ENCODE data around the gene ARHGAP22.

Gene ARHGAP22

DNA sequence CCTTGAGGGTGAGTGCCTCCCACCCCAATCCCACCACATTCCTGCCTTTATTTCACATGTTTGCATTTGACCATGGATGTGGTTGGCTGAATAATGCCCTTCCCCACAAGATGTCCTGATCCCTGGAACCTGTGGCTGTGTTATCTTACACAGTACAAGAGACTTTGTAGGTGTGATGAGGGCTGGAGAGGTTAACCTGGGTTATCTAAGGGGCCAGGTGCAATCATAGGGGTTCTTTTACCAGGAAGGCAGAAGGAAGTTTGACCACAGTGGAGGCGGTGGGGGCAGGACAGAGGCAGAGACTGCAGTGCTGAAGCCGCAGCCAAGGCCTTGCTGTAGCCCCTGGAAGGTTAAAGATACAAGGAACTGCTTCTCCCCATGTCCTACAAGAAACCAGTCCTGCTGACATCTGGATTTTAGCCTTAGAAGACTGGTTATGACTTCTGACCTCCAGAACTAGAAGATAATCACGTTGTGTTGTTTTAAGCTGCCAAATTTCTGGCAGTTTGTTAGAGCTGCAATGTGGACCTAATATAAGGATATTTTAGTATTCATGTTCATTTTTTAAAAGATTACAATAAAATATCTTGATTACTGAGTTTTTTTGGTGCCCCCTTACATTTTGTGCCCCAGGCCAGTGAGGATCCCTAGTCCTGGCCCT, 136.6 kb downstream of the ARHGAP22 start:
- in situ Hi-C loops (cut with MboI; ENCODE audit: low sequenced_read_pairs) = no loop called here

DNA sequence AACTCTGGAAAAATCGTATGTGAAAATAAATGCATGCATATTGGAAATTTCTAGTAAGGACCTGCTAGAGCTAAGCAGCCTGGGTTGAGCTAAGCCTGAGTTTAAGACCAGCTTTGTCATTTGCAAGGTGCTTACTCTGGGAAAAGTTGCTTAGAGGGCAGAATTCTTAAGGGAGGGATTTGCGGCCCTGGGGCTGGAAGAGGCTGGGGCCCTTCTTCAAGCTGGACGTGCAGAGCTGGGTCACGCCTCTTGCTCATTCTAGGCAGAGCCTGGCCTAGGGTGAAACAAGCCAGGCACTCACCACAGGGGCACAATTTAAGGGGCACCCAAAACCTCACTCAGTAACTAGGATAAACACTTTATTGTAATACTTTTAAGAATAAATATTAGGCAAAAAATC, 137.2 kb downstream of the ARHGAP22 start:
- in situ Hi-C loops (cut with MboI; ENCODE audit: low sequenced_read_pairs) = no loop called here

DNA sequence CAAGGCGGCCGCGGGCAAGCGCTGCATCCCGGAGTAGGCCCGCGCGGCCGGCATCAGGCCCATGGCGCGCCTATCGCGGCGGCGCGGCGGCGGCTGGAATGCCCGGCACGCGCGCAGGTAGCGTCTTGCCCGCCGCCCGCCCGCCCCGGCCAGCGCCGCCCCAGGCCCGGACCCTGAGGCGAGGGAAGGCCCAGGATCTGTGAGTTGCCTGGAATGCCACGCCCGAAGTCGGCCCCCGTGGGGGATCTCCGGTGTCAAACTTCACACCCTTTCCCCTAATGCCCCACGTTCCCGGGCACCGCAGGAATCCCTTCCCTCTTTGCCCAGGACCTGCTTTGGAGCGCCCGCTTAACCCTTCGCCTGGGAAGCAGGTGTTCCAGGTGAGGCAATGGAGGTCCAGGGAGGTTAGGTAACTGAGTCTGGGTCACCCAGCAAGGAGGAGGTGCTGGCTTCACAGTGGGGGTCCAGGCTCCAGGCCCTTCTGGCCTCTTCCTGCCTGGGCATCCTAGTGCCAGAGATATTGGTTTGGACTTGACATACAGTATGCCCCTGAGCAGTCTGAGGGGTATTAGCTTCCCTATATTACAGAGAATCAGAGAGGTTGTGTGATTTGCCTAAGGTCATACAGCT, 138.1 kb downstream of the ARHGAP22 start:
- in situ Hi-C loops (cut with MboI; ENCODE audit: low sequenced_read_pairs) = no loop called here

DNA sequence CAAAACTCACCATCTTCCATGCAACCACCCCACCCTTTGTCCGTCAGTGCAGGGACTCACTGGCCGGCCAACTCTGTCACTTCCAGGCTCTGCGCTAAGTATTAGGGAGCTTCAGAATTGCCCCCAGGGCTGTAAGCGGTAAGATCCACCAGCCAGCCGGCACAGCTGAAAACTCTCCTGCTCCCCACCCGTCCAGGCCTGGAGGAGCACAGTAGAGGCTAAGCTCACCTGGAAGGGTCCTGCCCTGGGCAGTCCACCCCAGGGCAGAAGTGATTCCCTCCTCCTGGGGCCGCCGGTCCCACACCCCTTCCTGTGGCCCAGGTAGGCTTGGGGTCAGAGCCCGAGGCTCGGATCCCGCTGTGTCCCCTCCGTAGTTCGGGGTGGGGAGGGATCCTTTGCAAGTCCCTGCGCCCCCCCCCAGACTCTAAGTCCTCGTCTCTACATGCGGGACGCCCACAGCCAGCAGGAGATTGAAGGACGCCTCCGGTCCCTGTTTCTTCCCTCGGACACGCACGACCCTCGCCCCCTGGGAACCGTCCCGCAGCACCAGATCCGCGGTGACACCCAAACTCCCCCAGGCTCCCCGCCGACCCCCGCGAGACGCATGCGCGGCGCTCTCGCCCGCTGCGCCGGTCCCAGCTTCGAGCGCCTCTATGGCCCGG, 138.9 kb downstream of the ARHGAP22 start:
- in situ Hi-C loops (cut with MboI; ENCODE audit: low sequenced_read_pairs) = no loop called here

DNA sequence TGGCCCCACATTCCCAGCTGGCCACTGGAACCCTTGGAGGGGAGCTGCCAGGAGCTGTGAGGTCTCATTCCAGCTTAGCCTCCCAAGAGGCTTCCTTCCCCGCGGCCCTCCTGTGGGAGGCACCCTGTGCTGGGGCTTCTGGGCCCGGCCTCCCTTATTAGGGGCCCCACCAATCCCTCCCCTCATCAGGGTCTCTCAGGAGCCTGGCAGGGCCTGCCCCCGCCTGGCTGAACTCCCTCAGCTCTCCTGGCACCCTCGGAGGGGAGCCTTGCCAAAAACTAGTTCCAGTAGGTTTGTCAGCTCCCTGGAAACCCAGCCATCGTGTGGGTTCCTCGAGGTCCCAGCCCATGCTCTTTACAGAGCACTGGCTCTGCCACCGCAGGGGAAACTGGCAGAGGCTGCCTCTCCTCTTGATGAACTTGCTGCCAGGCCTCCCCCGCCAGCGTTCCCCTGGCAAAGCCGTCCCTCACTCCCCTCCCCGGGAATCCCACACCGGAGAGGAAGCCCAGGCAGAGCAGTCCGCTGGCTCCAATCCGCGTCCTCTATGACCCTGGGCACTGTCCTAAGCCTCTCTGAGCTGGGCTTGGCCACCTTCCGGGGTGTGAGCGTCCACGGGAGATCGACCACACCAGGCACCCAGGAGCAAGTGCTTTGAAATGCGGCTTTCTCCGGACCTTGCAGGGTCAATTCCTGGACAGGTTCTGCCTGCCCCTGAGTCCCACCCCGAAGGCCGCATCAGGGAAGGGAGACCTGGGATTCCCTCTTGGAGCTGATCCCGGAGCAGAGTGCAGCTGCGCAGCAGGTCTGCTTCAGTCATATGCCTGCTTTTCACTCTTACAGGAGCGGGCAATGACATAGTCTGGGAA, 139.8 kb downstream of the ARHGAP22 start:
- in situ Hi-C loops (cut with MboI; ENCODE audit: low sequenced_read_pairs) = no loop called here

DNA sequence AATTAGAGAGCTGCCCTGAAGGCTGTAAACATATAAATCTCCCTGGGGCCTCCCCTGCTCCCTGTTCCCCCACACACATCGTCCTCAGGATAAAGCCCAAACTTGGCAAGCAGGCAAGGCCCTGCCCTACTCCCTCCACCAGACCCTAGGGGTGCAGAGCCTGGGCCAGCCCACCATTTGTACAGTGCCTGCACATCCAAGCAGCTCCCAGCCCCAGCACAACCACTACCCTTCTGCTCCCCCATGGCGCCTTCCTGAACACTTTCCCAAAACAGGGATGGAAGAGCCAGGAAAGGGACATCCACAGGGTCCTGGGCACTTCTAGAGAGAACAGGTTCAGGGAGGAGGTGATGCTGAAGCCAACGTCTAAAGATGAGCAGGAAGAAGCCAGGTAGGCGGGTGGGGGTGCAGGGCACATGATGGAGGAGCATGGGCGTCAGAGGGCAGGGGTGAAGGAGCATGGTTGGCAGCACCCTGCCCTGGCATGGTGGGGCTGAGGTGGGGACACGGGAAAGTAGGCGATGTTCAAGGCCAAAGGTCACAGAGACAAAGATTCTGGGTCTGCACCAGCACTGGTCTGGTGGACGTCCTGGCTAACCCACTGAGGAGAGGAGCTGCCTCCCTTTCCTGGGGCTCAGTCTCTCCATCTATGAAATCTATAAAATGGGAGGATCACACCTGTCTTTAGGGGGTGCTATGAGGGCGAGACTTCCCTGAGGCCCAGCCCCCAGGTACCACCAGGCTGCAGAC, 140.6 kb downstream of the ARHGAP22 start:
- in situ Hi-C loops (cut with MboI; ENCODE audit: low sequenced_read_pairs) = no loop called here

DNA sequence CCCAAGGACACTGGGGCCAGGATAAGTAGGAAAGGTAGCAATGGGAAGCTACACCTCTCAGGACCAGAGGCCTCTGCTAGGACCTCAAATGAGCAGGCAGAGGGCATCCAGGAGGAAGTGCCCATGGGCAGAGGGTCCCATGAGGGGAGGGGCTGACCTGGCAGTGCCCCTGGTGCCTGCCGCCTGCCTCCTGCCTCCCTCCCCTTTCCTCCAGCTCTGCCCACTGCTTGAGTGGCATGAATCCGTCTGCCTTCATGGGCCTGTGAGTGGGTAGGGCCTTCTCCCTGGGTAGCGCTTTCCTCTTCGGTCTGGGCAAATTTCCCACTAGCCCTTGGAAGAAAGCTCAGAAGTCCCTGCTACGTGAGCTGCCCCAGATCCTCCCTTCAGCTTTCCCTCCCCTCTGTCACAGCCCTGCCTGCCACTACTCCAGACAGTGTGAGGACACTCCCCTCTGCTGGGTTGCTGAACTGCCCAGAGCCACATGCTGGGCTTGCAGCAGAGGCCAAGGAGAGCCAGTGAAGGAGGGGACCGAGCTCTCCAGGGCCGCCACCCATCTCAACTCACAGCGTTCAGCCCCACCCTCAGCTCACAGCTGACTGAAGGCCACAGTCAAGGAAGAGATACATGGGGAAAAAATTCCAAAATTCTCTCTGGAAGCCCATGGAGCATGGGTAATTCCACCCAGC, 141.4 kb downstream of the ARHGAP22 start:
- in situ Hi-C loops (cut with MboI; ENCODE audit: low sequenced_read_pairs) = no loop called here

DNA sequence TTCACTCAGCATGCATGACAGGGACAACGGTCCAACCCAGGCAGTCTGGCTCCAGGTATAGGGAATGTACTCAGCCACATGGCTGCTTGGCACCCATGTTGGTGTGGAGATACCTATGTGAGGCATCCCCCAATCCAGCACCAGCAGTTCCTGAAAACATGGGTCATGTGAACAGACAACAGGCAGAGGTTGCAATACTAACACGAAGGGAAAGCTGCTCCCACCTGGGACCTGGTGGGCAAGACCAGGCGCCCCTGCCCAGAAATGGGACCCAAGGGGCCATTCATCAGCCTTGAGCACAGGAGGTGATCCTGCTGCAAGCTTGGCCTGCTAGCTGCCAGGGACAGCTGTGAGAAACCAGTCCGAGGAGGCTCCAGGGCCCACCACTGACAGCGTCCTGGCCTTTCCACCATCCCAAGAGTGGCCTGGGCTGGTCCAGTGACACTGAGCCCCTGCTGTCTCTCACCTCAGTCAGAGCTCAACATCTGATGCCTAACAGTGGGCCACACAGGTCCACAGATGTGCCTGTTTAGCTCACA, 142.3 kb downstream of the ARHGAP22 start:
- in situ Hi-C loops (cut with MboI; ENCODE audit: low sequenced_read_pairs) = no loop called here

DNA sequence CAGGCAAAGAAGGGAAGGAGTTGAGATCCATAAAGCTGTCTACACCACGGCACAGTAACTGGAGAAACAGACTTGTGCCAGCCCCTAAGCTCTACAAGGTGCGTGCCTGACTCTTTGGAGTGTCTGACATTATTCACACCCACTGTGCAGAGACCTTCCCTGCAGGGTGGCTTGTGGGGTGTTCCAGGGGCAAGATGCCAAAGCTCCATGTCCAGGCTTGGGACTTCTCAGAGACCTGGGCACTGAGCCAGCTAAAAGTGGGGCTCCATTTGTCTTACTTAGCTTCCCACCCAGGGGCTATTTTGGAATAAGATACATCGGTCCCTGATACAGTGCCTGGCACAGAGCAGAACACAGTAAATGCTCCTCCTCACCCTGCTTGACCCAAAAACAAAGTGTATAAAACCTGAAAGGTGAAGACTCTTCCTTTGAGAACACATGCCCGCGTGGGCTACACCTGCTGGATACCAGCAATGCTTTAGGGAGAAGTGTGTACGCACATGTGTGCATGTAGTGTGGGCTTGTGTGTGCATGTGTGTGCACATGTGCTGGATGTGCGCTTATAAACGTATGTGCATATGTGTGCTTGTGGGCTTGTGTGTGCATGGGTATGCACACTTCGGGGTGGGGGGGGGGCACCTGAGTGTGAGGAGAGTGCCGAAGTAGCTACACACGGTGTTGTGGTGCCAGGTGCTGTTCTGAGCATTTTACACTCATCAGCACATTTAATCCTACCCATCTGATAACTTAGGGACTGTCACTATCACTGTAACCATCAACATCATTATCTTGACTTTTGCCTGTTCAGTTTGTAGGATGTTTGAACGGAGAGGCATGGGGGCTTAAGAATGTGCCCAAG, 143.0 kb downstream of the ARHGAP22 start:
- in situ Hi-C loops (cut with MboI; ENCODE audit: low sequenced_read_pairs) = no loop called here

DNA sequence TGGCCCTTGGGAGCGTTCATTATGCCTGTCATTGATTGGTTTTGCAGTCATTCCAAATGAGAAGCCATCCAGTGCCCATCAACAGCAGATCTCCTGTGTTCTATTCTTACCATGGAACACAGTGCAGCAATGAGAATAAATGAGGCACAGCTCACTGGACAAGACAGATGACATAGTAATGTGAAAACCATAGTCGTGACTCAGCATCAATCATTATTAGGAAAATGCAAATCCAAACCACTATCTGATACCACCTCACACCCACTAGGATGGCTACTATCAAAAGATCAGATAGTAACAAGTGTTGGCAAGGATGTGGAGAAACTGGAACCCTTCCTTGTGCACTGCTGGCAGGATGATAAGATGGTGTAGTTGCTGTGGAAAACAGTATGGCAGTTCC, 144.7 kb downstream of the ARHGAP22 start:
- in situ Hi-C loops (cut with MboI; ENCODE audit: low sequenced_read_pairs) = no loop called here

DNA sequence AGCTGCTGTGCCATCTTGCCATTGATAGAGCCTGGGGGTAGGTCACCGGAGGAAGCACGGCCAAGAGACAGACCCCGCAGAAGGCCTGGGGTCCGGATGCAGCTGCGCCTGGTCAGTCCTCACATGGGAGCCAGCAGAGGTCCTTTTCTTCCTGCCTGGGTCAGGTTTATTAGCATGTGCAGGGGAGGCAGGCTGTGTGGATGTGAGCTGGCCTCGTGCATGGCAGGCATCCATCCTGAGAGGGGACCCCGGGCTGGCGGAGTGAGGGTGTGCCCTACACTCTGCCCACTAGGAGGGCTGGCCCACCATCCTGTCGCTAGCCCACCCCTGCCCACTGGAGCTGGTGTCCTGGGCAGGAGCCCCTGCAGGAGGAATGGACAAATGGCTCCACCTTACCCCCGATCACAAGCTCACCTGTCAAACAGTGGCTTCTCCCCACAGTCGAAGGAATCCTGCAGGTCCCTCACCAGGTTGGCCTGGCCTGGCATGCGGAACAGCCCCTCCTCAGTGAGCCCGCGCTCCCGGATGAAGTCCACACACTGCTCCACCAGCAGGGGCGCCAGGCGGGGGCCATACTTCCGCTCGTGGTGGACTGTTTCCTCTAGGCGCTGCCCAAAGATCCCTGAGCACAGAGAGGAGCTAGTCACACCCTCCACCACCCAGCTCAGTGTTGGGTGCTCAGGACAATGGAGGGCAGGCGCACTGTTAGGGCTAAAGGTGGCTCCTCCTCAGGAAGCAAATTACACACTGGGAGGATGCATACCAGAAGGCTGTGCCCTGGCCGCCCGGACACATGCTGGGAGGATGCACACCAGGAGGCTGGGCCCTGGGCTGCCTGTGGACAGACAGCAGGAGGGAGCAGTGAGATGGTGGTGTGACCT, 145.4 kb downstream of the ARHGAP22 start:
- in situ Hi-C loops (cut with MboI; ENCODE audit: low sequenced_read_pairs) = no loop called here

DNA sequence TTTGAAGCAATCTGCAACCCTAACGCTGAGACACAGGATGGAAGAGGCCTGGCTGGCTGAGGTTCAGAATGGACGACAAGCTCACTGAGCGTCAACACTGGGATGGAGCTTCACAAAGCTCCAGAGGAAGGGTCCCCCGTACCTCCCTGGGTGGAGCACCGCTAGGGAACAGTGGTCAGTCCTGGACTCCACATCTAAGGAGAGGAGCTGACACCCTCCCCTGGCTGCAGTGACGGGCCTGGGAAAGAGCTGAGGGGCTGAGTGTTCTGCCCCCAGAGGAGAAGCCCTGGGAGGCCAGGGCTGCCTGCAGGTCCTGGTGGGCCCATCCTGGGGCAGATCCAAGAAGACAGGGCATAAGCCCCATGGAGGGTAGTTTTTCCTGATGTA, 146.2 kb downstream of the ARHGAP22 start:
- in situ Hi-C loops (cut with MboI; ENCODE audit: low sequenced_read_pairs) = no loop called here

DNA sequence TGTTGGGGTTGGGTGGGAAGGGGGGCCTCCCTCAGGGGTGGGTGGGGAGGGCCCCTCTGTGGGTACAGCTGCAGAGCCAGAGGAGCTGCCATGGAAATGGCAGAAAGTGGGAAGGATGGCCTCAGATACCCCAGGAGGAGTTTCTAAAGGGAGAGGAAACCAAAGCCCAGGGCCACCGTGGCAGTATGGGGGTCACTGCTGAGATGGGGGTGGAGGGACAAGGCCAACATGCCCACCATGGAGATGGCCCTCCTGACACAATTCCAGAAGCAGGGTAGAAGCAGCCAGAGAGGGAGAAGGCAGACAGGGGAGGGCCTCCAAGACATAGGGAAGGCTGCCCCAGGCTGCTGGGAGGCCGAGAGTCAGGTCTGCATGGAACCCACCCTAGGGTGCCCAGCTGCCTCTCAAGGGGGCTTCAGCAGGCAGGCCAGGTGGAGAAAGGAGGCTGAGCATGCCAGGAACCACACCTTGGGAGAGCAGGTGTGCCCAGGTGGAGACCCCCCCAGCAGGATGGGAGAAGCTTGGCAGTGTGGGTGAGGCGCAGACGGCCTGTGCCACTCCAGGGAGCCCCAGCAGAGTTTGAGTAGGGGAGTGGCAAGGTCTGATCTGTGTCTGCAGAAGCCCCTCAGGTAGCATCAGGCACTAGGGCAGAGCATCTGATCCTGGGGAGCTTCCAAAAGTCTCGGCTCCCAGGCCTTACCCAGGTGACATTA, 146.8 kb downstream of the ARHGAP22 start:
- in situ Hi-C loops (cut with MboI; ENCODE audit: low sequenced_read_pairs) = no loop called here

DNA sequence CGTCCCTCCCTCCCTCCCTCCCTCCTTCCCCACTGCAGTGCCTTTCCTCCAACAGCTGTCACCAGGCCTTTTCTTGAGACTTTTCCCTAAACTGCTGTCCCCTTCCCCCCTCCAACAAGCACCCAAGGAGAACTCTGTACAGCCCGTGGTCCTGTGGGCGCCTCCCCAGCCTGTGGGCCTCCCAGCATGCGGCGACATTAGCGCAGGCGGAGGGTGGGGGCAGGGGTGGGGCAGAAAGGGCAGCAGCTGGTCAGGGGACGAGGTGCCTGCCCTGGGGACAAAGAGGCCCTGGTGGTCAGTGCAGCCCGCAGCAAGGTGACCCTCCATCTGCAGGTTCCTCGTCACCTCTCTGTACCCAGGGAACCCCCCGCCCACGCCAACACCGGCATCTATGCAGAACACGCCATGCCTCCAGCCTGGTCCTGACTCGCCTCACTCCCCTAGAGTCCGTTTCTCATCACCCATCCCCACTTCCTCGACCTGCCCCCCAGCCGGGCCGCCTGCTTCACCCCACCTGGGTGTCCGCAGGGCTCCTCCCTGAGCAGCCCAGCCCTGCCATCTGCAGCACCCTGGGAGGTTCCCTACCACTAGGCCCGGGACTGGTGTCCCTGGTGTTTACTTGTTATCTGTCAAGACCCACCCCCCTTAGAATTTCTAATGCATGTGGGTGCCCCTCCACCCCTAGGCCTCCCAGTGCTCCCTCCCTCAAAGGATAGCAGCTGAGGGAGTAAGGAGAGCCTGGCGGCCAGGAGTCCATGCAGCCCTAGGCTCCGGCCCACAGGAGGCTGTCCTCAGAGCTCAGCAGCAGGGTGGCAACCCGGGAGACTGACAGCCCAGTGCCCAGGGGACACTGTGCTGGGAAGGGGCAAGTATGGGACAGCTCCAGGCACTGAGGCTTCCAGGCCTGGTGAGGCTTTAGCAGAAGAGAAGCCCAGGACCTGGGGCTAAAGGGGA, 147.8 kb downstream of the ARHGAP22 start:
- in situ Hi-C loops (cut with MboI; ENCODE audit: low sequenced_read_pairs) = no loop called here

DNA sequence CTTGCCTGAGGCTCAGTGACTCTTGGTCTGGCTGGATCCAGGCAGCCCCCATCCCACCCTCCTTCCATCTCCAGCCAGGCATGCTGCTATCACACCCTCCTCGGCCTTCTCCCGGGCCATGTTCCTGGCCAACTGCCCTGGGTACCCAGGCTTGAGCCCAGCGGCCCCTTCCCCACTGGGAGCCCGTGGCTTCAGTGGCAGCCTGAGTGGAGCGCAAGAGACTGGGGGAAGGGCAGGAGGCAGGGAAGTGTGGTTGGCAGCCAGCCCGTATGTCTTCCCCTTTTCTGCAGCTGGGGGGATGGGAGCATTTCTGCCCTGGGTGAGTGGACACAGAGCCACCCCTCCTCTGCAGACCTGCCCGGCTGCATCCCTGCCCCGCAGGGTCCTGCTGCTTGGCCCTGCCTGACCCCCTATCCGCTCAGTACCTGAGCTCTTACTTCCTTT, 148.5 kb downstream of the ARHGAP22 start:
- in situ Hi-C loops (cut with MboI; ENCODE audit: low sequenced_read_pairs) = no loop called here
